ENCODE results near the gene OXER1.

The OXER1 gene

DNA sequence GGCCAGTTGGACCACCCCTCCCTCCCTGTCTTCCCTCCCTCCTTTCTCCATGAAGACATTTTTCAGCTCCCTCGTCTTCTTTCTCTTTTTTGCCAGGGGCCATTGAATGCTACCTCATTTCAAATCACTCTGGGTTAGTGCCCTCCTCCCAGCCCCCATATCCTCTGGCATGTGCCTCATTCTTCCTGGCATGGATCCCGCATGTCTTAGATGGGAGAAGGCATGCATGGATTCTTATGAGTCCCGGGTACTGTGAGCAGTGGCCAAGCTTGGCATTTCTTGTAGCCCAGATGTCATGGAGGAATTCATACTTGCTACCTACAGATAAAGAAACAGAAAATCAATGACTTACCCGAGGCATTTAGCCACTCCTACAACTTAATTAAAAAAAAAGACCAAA is 37.4 kb upstream of the OXER1 start:
- H3K4me1 ChIP-seq (ENCODE audit: control insufficient read depth, low read depth, low read length): no peaks in the 10 kb centered on the region
- H3K27me3 ChIP-seq (ENCODE audit: control insufficient read depth, insufficient read depth, low read length): no peaks in the 10 kb centered on the region
- H3K27ac ChIP-seq (ENCODE audit: low read length): no peak overlapping the region
- no peak overlapping the region for H3K9ac ChIP-seq (ENCODE audit: low read length)
- H3K36me3 ChIP-seq (ENCODE audit: control insufficient read depth, low read depth, low read length): no peaks in the 10 kb centered on the region
- no peaks in the 10 kb centered on the region for H3K9me3 ChIP-seq (ENCODE audit: control insufficient read depth, low read depth, low read length)
- H3K4me3 ChIP-seq (ENCODE audit: low read length): no peak overlapping the region

DNA sequence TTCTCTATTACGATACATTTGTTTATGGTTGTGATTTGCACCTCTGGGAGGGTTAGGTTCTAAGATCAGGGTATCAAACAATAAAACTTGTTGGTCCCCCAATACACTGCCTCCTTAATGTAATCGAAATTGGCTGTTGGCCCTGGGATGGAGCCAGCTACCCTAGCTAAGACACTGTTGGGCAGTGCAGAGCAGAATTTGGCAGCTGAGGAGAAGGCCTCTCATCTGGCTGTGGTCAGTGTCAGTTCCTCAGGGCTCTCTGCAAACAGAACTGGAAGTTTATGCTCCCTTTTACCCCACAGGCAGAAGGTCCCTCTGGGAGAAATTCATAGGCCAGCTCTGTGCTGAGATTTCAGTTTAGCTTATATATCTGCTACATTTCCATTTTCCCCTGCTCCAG is 37.0 kb upstream of the OXER1 start:
- no peaks in the 10 kb centered on the region for H3K4me1 ChIP-seq (ENCODE audit: control insufficient read depth, low read depth, low read length)
- H3K27ac ChIP-seq (ENCODE audit: low read length): no peak overlapping the region
- no peaks in the 10 kb centered on the region for H3K36me3 ChIP-seq (ENCODE audit: control insufficient read depth, low read depth, low read length)
- H3K27me3 ChIP-seq (ENCODE audit: control insufficient read depth, insufficient read depth, low read length): no peaks in the 10 kb centered on the region
- no peak overlapping the region for H3K4me3 ChIP-seq (ENCODE audit: low read length)
- H3K9ac ChIP-seq (ENCODE audit: low read length): no peak overlapping the region
- no peaks in the 10 kb centered on the region for H3K9me3 ChIP-seq (ENCODE audit: control insufficient read depth, low read depth, low read length)

DNA sequence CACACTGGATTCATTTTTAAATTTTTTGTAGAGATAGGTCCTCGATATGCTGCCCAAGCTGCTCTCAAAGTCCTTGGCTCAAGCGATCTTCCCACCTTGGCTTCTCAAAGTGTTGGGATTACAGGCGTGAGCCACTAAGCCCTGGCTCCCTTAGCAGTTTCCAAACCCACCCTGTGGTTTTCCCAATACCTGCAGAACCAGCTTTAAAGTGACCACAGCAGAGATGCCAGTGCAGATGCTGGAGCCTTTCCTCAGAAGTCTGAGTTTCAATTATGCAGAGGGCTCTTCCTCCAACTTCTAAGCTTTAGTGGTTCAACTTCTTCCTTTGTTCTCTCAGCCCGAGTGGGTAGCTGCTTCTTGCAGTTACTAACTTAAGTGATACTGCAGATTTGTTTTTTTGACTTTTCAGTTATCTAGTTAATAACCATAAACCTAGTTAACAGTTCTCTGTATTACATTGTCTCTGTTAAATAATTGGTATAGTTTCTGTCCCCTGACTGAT is 36.6 kb upstream of the OXER1 start:
- H3K9me3 ChIP-seq (ENCODE audit: control insufficient read depth, low read depth, low read length): no peaks in the 10 kb centered on the region
- H3K27ac ChIP-seq (ENCODE audit: low read length): no peak overlapping the region
- no peaks in the 10 kb centered on the region for H3K27me3 ChIP-seq (ENCODE audit: control insufficient read depth, insufficient read depth, low read length)
- no peaks in the 10 kb centered on the region for H3K4me1 ChIP-seq (ENCODE audit: control insufficient read depth, low read depth, low read length)
- H3K4me3 ChIP-seq (ENCODE audit: low read length): no peak overlapping the region
- H3K9ac ChIP-seq (ENCODE audit: low read length): no peak overlapping the region
- no peaks in the 10 kb centered on the region for H3K36me3 ChIP-seq (ENCODE audit: control insufficient read depth, low read depth, low read length)

DNA sequence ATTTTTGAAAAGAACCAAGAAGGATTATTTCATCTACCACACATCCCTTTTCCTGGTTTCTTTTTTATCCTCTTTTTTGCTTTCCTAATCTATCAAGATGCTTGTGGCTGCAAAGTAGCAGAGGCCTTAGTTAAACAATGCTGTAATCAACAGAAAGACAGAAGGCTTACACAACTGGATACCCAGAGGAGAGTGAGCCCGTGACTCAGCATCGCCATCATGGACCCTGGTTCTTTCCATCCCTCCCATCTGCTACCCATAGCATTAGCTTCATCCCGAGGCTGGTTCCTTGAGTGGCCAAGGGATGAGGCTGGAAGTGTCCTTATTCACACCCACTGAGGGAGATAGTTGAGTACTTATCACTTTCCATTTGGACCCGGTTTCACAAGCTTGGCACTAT is 35.9 kb upstream of the OXER1 start:
- no peaks in the 10 kb centered on the region for H3K36me3 ChIP-seq (ENCODE audit: control insufficient read depth, low read depth, low read length)
- H3K4me3 ChIP-seq (ENCODE audit: low read length): no peak overlapping the region
- no peaks in the 10 kb centered on the region for H3K27me3 ChIP-seq (ENCODE audit: control insufficient read depth, insufficient read depth, low read length)
- no peak overlapping the region for H3K27ac ChIP-seq (ENCODE audit: low read length)
- no peaks in the 10 kb centered on the region for H3K9me3 ChIP-seq (ENCODE audit: control insufficient read depth, low read depth, low read length)
- peaks cover 1% of the 10 kb centered on the region for H3K4me1 ChIP-seq (ENCODE audit: control insufficient read depth, low read depth, low read length)
- no peak overlapping the region for H3K9ac ChIP-seq (ENCODE audit: low read length)

DNA sequence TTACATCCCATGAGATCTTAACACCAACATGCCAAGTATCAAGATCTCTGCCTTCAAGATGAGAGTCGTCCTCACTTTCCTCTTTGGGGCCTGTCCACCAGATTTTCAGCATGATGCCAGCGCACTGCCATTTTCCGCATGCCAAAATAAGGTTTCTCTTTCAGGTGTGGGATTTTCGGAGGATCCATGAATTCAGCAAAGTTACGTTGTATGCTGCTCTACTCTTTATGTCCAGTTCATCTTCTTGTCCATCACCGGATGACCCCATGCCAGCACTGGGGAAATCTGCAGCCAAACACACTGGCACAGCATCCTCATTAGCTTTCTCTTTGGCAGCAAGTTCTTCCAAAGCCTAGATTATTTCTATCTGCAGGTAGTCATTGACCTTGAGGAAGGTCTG is 33.3 kb upstream of the OXER1 start:
- Histone ChIP-seq H3K4me3 (ENCODE audit: low read length) (no peak overlapping the region), H3K27me3 (ENCODE audit: control insufficient read depth, insufficient read depth, low read length) (peaks cover 17% of the 10 kb centered on the region), H3K9me3 (ENCODE audit: control insufficient read depth, low read depth, low read length) (no peaks in the 10 kb centered on the region), H3K4me1 (ENCODE audit: control insufficient read depth, low read depth, low read length) (peaks cover 11% of the 10 kb centered on the region), H3K27ac (ENCODE audit: low read length) (no peak overlapping the region), H3K9ac (ENCODE audit: low read length) (no peak overlapping the region), H3K36me3 (ENCODE audit: control insufficient read depth, low read depth, low read length) (no peaks in the 10 kb centered on the region)

DNA sequence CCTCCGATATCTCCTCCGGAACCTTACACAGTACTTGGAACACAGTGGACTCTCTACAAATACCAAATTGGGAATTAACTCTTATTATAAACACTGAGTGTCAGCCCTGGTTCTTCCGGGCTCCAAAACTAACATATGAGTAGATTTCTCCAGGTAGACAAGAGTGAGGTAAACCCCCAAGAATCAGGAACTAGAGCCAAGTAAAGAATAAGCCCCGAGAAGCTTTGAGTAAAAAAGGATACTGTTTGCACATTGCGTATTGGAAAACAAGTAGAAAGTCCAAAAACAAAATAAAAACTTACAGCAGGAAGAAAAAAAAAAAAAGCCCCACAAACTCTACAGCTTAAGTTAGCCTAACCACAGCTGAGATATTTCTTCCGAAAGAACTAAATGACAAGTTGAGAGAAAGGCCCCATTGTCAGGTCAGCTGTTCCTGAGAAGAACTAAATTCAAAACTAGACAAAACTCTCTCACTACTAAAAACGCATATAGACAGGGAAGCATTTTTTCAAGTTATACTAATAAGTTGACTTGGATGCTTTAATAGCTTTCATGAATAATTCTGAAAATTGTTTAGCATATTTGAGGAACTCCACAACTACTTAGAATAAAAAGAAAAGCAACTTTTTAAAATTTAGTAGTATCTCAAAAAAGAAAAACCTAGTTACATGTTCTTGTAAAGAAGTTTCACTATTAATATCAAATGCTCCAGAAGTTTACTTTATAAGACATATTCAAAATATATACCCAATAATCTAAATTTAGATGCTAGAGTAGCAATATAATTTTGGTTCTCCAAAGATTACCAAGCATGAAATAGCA is 32.7 kb upstream of the OXER1 start:
- no peak overlapping the region for H3K27ac ChIP-seq (ENCODE audit: low read length)
- H3K4me1 ChIP-seq (ENCODE audit: control insufficient read depth, low read depth, low read length): peaks cover 16% of the 10 kb centered on the region
- H3K9me3 ChIP-seq (ENCODE audit: control insufficient read depth, low read depth, low read length): no peaks in the 10 kb centered on the region
- H3K27me3 ChIP-seq (ENCODE audit: control insufficient read depth, insufficient read depth, low read length): peaks cover 24% of the 10 kb centered on the region
- H3K9ac ChIP-seq (ENCODE audit: low read length): no peak overlapping the region
- no peaks in the 10 kb centered on the region for H3K36me3 ChIP-seq (ENCODE audit: control insufficient read depth, low read depth, low read length)
- H3K4me3 ChIP-seq (ENCODE audit: low read length): no peak overlapping the region

DNA sequence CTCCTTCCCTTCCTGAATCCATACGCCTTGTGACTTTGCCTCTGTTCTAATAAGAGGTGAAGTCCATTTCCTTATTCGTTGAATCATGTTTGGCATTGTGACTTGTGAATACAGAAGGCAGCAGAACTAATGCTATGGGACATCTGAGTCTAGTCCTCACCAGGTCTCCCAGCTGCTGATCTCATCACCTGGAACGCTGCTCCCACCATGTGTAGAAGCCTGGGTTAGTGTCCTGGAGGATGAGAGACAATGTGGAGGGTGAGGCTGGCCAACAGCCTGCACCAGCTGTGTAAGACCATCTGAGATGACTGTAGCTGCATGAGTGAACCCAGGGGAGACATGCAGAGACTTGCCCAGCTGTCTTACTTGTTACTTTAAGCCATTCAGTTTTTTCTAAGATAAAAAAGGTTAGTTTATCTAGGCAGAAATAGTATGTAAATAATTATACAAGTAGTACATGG is 31.9 kb upstream of the OXER1 start:
- Histone ChIP-seq H3K27ac (ENCODE audit: low read length) (no peak overlapping the region), H3K4me3 (ENCODE audit: low read length) (no peak overlapping the region), H3K9ac (ENCODE audit: low read length) (no peak overlapping the region), H3K27me3 (ENCODE audit: control insufficient read depth, insufficient read depth, low read length) (peaks cover 31% of the 10 kb centered on the region), H3K9me3 (ENCODE audit: control insufficient read depth, low read depth, low read length) (no peaks in the 10 kb centered on the region), H3K4me1 (ENCODE audit: control insufficient read depth, low read depth, low read length) (peaks cover 16% of the 10 kb centered on the region), H3K36me3 (ENCODE audit: control insufficient read depth, low read depth, low read length) (no peaks in the 10 kb centered on the region)

DNA sequence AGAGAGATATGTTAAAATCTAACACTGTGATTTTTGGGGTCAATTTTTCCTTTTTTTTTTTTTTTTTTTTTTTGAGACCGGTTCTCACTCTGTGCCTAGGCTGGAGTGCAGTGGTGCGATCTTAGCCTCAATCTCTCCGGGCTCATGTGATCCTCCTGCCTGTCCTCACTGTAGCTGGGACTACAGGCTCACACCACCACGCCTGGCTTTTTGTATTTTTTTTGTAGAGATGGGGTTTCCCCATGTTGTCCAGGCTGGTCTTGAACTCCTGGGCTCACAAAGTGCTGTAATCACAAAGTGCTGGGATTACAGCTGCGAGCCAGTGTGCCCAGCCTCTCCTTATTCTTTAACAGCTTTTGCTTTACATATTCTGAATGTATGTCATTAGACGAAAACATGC is 31.3 kb upstream of the OXER1 start:
- no peaks in the 10 kb centered on the region for H3K9me3 ChIP-seq (ENCODE audit: control insufficient read depth, low read depth, low read length)
- H3K4me1 ChIP-seq (ENCODE audit: control insufficient read depth, low read depth, low read length): peaks cover 16% of the 10 kb centered on the region
- H3K4me3 ChIP-seq (ENCODE audit: low read length): no peak overlapping the region
- peaks cover 32% of the 10 kb centered on the region for H3K27me3 ChIP-seq (ENCODE audit: control insufficient read depth, insufficient read depth, low read length)
- H3K36me3 ChIP-seq (ENCODE audit: control insufficient read depth, low read depth, low read length): no peaks in the 10 kb centered on the region
- H3K9ac ChIP-seq (ENCODE audit: low read length): no peak overlapping the region
- H3K27ac ChIP-seq (ENCODE audit: low read length): no peak overlapping the region

DNA sequence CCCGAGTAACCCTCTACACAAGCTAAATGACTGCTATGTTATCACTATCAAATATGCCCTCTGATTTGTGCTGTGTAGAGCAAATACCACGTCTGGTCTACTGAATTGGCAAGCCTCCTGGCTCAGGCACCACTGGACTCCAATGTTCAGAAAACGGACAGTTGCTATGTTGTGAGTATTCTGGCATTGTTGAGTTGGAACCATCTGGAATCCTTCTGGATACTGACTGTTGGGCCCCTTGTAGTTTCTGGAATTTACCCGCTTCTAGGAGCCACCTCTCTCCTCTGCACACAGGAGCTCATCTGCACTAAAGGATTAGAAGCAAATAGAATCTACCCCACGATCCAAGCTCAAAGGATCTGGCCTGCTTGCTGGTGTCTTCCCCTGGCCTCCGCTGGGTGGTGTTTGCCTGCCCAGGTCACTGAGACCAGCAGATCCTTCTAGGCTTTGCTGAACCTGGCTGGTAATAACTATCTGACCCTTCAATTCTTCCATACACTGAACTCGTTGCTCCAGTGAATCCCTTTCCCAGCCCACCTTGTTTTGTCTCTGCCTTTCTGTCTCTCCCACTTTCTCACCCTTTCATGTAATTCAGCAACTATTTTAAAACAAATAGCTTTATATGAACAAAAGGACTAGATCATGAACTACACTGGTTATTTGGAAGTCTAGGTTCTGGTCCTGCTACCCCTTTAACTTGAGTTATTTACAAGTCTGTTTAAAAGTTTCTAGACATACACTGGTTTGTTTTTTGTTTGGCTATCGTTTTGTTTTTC is 30.5 kb upstream of the OXER1 start:
- peaks cover 16% of the 10 kb centered on the region for H3K4me1 ChIP-seq (ENCODE audit: control insufficient read depth, low read depth, low read length)

DNA sequence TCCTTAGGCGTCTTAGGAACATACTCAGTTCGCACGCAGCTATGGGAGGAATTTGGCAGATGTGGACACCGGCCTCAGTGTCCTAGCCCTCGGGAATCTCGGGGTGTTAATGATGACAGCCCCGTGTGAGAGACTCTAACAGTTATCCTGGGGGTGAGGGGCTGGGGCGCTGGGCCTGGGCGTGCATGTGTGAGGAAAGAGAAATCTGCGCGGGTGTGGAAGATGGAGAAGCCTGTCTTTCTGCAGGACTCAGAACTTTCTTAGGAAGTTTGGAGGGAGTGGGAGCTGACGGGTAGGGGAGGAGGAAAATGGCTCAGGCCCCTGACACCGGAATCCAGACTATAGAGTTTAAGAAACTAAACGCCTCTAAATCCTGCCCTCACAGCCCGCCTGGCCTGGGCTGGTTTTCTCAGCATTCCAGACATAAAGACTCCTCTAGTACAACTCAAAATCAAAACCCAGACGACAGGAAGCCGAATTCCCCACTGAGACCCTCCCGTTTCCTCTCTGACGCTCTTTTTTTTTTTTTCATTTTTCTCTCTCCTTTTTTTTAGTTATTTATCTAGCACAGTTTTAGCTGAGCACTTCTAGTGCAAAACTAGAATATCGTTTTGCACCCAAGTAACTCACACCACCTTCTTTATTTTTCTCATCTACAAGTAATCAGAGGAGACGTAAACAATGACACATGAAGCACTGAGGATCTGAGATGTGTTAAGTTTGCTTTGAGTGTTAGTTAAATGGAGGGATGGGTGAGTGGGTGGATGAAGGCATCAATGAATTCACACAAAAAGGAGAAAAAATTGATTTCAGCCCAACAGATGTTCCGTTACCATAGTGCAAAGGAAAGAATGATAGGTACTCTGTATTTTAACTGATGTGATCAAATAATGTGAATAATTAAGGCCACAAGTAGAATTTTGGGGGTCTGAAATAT is 29.7 kb upstream of the OXER1 start:
- Histone ChIP-seq H3K4me3 (ENCODE audit: low read length) (peak overlapping the region; percentile 63), H3K4me1 (ENCODE audit: control insufficient read depth, low read depth, low read length) (peaks cover 16% of the 10 kb centered on the region)

More for the DNA sequence above, 30.5 kb upstream of the OXER1 start:
- no peak overlapping the region for H3K27ac ChIP-seq (ENCODE audit: low read length)
- H3K4me3 ChIP-seq (ENCODE audit: low read length): peak overlapping the region; percentile 63
- peaks cover 32% of the 10 kb centered on the region for H3K27me3 ChIP-seq (ENCODE audit: control insufficient read depth, insufficient read depth, low read length)
- H3K36me3 ChIP-seq (ENCODE audit: control insufficient read depth, low read depth, low read length): no peaks in the 10 kb centered on the region
- no peak overlapping the region for H3K9ac ChIP-seq (ENCODE audit: low read length)
- H3K9me3 ChIP-seq (ENCODE audit: control insufficient read depth, low read depth, low read length): no peaks in the 10 kb centered on the region

More for the DNA sequence above, 29.7 kb upstream of the OXER1 start:
- H3K9me3 ChIP-seq (ENCODE audit: control insufficient read depth, low read depth, low read length): no peaks in the 10 kb centered on the region
- no peak overlapping the region for H3K27ac ChIP-seq (ENCODE audit: low read length)
- peak overlapping the region; percentile 46 for H3K9ac ChIP-seq (ENCODE audit: low read length)
- peaks cover 32% of the 10 kb centered on the region for H3K27me3 ChIP-seq (ENCODE audit: control insufficient read depth, insufficient read depth, low read length)
- H3K36me3 ChIP-seq (ENCODE audit: control insufficient read depth, low read depth, low read length): no peaks in the 10 kb centered on the region
